Cardiac fibroblast (primary cell): Measurements from ENCODE around the gene ELFN2.
A peak's percentile ranks its signal among the peaks of the same experiment; 100 is the strongest.

ENCODE experiments used
- DNase-seq, 2 donors: peaks; one replicate each; pipeline versions ENCODE4 v3.0.0 to v3.0.0-alpha.2; 2010; ENCODE audit warnings: low read depth in 2 of 2
- H3K4me3 ChIP-seq, 2 donors: replicated peaks in 1 of 2; 1 replicate in 1 of 2; 2 replicates in 1 of 2; pipeline ENCODE4 v1.5.1; 2011; ENCODE audit warnings: low read depth in 2 of 2, low read length in 2 of 2, mild to moderate bottlenecking in 2 of 2, moderate library complexity in 1 of 2
- TF ChIP-seq, protein P1 (sequence below): IDR thresholded peaks from one replicate; pipeline ENCODE4 v1.5.1; 2011; ENCODE audit warnings: low read depth, mild to moderate bottlenecking, low read length, inconsistent platforms

The ELFN2 gene

GRCh38 chr22:37340331-37341262 is 86.7 kb downstream of the ELFN2 start:
- TF ChIP-seq, protein P1, sequence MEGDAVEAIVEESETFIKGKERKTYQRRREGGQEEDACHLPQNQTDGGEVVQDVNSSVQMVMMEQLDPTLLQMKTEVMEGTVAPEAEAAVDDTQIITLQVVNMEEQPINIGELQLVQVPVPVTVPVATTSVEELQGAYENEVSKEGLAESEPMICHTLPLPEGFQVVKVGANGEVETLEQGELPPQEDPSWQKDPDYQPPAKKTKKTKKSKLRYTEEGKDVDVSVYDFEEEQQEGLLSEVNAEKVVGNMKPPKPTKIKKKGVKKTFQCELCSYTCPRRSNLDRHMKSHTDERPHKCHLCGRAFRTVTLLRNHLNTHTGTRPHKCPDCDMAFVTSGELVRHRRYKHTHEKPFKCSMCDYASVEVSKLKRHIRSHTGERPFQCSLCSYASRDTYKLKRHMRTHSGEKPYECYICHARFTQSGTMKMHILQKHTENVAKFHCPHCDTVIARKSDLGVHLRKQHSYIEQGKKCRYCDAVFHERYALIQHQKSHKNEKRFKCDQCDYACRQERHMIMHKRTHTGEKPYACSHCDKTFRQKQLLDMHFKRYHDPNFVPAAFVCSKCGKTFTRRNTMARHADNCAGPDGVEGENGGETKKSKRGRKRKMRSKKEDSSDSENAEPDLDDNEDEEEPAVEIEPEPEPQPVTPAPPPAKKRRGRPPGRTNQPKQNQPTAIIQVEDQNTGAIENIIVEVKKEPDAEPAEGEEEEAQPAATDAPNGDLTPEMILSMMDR, result no peak
- no peak for DNase-seq

DNA sequence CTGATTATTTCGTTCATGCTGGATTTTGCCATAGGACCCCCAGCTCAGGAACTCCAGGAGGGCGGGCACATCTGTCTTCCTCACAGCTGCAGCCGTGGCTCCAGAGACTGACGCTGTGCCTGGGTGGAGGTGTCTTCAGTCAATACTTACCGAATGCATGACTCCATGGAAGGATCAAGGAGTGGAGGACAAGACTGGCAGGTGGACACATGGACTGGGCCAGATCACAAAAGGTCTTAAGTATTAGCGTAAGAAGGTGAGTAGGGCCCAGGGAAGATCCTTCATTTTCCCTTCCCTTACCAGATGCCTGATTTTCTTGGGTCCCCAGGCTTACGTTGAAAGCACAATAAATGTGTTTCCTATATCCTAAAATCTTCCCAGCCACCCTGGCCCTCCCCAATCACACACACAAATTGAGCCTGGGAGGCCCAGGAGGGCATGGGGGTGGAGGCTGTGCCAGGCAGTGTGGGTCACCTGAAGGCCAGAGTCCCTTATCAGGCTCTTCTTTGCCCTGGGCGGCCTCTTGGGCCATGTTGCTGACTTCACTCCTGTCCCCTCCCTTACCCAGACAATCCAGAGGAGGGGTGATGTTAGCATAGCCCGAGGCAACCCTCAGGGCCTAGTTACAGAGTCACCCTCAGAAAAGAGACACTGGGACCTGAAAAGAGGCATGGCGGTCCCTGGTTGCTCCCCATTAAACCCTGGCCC is 88.6 kb downstream of the ELFN2 start:
- TF ChIP-seq, protein P1, result no peak
- DNase-seq, result no peak
- no peak overlapping the region for H3K4me3 ChIP-seq

More at GRCh38 chr22:37340331-37341262, 86.7 kb downstream of the ELFN2 start:
- no peak overlapping the region for H3K4me3 ChIP-seq

GRCh38 chr22:37337204-37337943 is 89.9 kb downstream of the ELFN2 start:
- DNase-seq, result peak; percentile 20 to 45
- H3K4me3 ChIP-seq, result no peak overlapping the region
- TF ChIP-seq, protein P1, result no peak

DNA sequence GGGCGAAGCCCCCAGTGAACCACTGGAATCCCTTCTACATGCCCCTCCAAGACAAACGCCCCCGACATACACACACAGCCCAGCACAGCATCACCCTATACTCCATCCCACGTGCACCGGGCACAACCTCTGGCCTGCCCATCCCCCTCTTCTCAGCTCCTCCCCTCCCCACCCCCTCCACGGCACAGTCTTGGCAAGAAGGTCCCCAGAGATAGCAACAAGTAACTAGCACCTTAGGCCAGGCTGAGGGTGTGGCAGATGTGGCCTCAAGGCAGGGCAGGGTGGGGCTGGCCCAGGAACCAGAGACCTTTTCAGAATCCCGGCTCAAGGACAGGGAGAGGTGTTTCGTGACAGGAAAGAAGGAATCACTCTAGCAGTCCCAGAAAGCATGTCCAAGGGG is 90.7 kb downstream of the ELFN2 start:
- no peak for DNase-seq
- no peak overlapping the region for H3K4me3 ChIP-seq
- TF ChIP-seq, protein P1, result no peak

DNA sequence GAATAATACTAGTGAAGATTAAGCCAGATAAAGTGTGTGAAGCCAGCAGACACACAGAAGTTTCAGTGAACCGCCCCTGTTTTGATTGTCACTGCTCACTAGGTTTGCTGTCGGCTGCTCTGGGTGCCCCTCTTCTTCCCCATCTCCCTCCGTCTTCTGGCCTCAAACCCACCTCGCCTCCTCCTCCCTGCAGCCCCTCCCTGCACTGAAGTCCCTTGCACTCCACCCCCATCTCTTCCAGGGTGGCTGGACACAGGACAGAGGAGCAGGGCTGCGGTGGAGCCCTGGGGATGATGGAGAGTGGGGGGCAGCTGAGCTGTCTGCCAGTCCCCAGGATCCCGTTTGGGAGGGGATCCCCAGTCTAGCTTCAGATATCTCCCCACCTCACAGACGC is 91.5 kb downstream of the ELFN2 start:
- H3K4me3 ChIP-seq, result no peak overlapping the region
- no peak for DNase-seq
- TF ChIP-seq, protein P1, result no peak
